Activated CD4-positive, alpha-beta T cell treated with anti-CD3 and anti-CD28 coated beads for 4 hours (primary cell): ENCODE measurements around the gene CTBP1.

Experiments used
- DNase-seq, 2 donors: peaks; one replicate each; pipeline ENCODE4 v3.0.0-alpha.2; 2020

CTBP1 gene

GRCh38 chr4:1236103-1236641, 12.8 kb downstream of the CTBP1 start:
- DNase-seq = no peak

GRCh38 chr4:1235381-1236102, 13.4 kb downstream of the CTBP1 start:
- no peak for DNase-seq

GRCh38 chr4:1234811-1235292, 14.1 kb downstream of the CTBP1 start:
- no peak for DNase-seq

- no peak for DNase-seq
Measured at GRCh38 chr4:1234309-1234695, 14.6 kb downstream of the CTBP1 start.

GRCh38 chr4:1233641-1234308, 15.2 kb downstream of the CTBP1 start:
- DNase-seq = no peak

- DNase-seq = no peak
Measured at GRCh38 chr4:1232661-1233621, 16.0 kb downstream of the CTBP1 start.

- DNase-seq = no peak
Measured at GRCh38 chr4:1231637-1232360, 17.1 kb downstream of the CTBP1 start.

GRCh38 chr4:1230971-1231636, 17.8 kb downstream of the CTBP1 start:
- DNase-seq = no peak

GRCh38 chr4:1230316-1230715, 18.6 kb downstream of the CTBP1 start:
- no peak for DNase-seq

GRCh38 chr4:1229117-1229849, 19.6 kb downstream of the CTBP1 start:
- no peak for DNase-seq

GRCh38 chr4:1227816-1228215, 21.1 kb downstream of the CTBP1 start:
- DNase-seq = no peak

- DNase-seq = no peak
Measured at GRCh38 chr4:1226598-1226997, 22.3 kb downstream of the CTBP1 start.

GRCh38 chr4:1226144-1226481, 22.8 kb downstream of the CTBP1 start:
- no peak for DNase-seq

GRCh38 chr4:1225272-1226143, 23.4 kb downstream of the CTBP1 start:
- no peak for DNase-seq

GRCh38 chr4:1223841-1224809, 24.8 kb downstream of the CTBP1 start:
- no peak for DNase-seq

- DNase-seq = no peak
Measured at GRCh38 chr4:1222938-1223690, 25.8 kb downstream of the CTBP1 start.

- DNase-seq = no peak
Measured at GRCh38 chr4:1222036-1222789, 26.7 kb downstream of the CTBP1 start.
